ENCODE data around the gene ETFBKMT. TPM values are rescaled to one million over a fixed set of nuclear protein-coding genes. Genes with fewer than 3 reads are reported as not detected.

The ETFBKMT gene
- under 1 TPM; 0.64 to 0.99 TPM for total RNA-seq

GRCh38 chr12:31659087-31659942 is at the start of gene ETFBKMT:
Gene ETFBKMT (plus strand): TSS chr12:31659688. CDS start chr12:31661954, 2,266 bp downstream.
- Mint-ChIP-seq H3K4me1 (peaks cover 5% of the 10 kb centered on the region), H3K36me3 (no peaks in the 10 kb centered on the region), H3K9me3 (no peaks in the 10 kb centered on the region), H3K4me3 (peak within 1 kb of the TSS; percentile 95), H3K27ac (peak within 1 kb of the TSS; percentile 98), H3K27me3 (no peaks in the 10 kb centered on the region)
- peak; percentile 95 for DNase-seq

- Mint-ChIP-seq H3K36me3 (peaks cover 3% of the 10 kb centered on the region), H3K27me3 (no peaks in the 10 kb centered on the region), H3K27ac (no peak overlapping the region), H3K4me3 (no peak overlapping the region), H3K4me1 (no peaks in the 10 kb centered on the region), H3K9me3 (peaks cover 5% of the 10 kb centered on the region)
- DNase-seq: no peak
Observed at GRCh38 chr12:31612819-31613218, 46.7 kb upstream of the ETFBKMT start.

- Mint-ChIP-seq H3K4me3 (no peak overlapping the region), H3K36me3 (no peaks in the 10 kb centered on the region), H3K9me3 (no peaks in the 10 kb centered on the region), H3K4me1 (no peaks in the 10 kb centered on the region), H3K27me3 (peaks cover 4% of the 10 kb centered on the region), H3K27ac (no peak overlapping the region)
- DNase-seq: no peak
Observed at GRCh38 chr12:31618228-31619025, 41.1 kb upstream of the ETFBKMT start.

- Mint-ChIP-seq H3K27me3 (peaks cover 4% of the 10 kb centered on the region), H3K4me3 (no peak overlapping the region), H3K9me3 (no peaks in the 10 kb centered on the region), H3K4me1 (no peaks in the 10 kb centered on the region), H3K27ac (no peak overlapping the region), H3K36me3 (no peaks in the 10 kb centered on the region)
- DNase-seq: no peak
Observed at GRCh38 chr12:31620311-31620710, 39.2 kb upstream of the ETFBKMT start.

- Mint-ChIP-seq H3K9me3 (peaks cover 2% of the 10 kb centered on the region), H3K27ac (no peak overlapping the region), H3K27me3 (peaks cover 4% of the 10 kb centered on the region), H3K4me3 (no peak overlapping the region), H3K4me1 (no peaks in the 10 kb centered on the region), H3K36me3 (no peaks in the 10 kb centered on the region)
- DNase-seq: no peak
Observed at GRCh38 chr12:31622038-31622437, 37.5 kb upstream of the ETFBKMT start.

GRCh38 chr12:31626270-31626995 is 33.1 kb upstream of the ETFBKMT start:
- DNase-seq: no peak
- H3K4me3 Mint-ChIP-seq: no peak overlapping the region
- H3K27ac Mint-ChIP-seq: no peak overlapping the region
- no peaks in the 10 kb centered on the region for H3K36me3 Mint-ChIP-seq
- no peaks in the 10 kb centered on the region for H3K4me1 Mint-ChIP-seq
- peaks cover 2% of the 10 kb centered on the region for H3K9me3 Mint-ChIP-seq
- no peaks in the 10 kb centered on the region for H3K27me3 Mint-ChIP-seq

GRCh38 chr12:31627456-31628054 is 31.9 kb upstream of the ETFBKMT start:
- Mint-ChIP-seq H3K9me3 (peaks cover 2% of the 10 kb centered on the region), H3K4me3 (no peak overlapping the region), H3K4me1 (no peaks in the 10 kb centered on the region), H3K27me3 (no peaks in the 10 kb centered on the region), H3K36me3 (no peaks in the 10 kb centered on the region), H3K27ac (no peak overlapping the region)
- DNase-seq: no peak

GRCh38 chr12:31629756-31630732 is 29.4 kb upstream of the ETFBKMT start:
- H3K4me1 Mint-ChIP-seq: no peaks in the 10 kb centered on the region
- H3K27me3 Mint-ChIP-seq: no peaks in the 10 kb centered on the region
- H3K4me3 Mint-ChIP-seq: no peak overlapping the region
- no peaks in the 10 kb centered on the region for H3K36me3 Mint-ChIP-seq
- H3K27ac Mint-ChIP-seq: no peak overlapping the region
- no peak for DNase-seq
- peaks cover 2% of the 10 kb centered on the region for H3K9me3 Mint-ChIP-seq

- Mint-ChIP-seq H3K27ac (no peak overlapping the region), H3K4me1 (no peaks in the 10 kb centered on the region), H3K36me3 (no peaks in the 10 kb centered on the region), H3K27me3 (no peaks in the 10 kb centered on the region), H3K4me3 (no peak overlapping the region), H3K9me3 (peaks cover under 1% of the 10 kb centered on the region)
- no peak for DNase-seq
Observed at GRCh38 chr12:31631023-31631724, 28.3 kb upstream of the ETFBKMT start.

GRCh38 chr12:31631809-31632208 is 27.7 kb upstream of the ETFBKMT start:
- peaks cover 4% of the 10 kb centered on the region for H3K4me1 Mint-ChIP-seq
- no peaks in the 10 kb centered on the region for H3K36me3 Mint-ChIP-seq
- H3K27ac Mint-ChIP-seq: no peak overlapping the region
- H3K4me3 Mint-ChIP-seq: no peak overlapping the region
- H3K27me3 Mint-ChIP-seq: no peaks in the 10 kb centered on the region
- H3K9me3 Mint-ChIP-seq: no peaks in the 10 kb centered on the region
- no peak for DNase-seq

- Mint-ChIP-seq H3K4me3 (no peak overlapping the region), H3K36me3 (no peaks in the 10 kb centered on the region), H3K9me3 (no peaks in the 10 kb centered on the region), H3K4me1 (peaks cover 4% of the 10 kb centered on the region), H3K27me3 (no peaks in the 10 kb centered on the region), H3K27ac (no peak overlapping the region)
- no peak for DNase-seq
Observed at GRCh38 chr12:31633464-31633863, 26.0 kb upstream of the ETFBKMT start.

GRCh38 chr12:31634620-31635019 is 24.9 kb upstream of the ETFBKMT start:
- H3K4me3 Mint-ChIP-seq: no peak overlapping the region
- no peak for DNase-seq
- H3K9me3 Mint-ChIP-seq: no peaks in the 10 kb centered on the region
- H3K27ac Mint-ChIP-seq: no peak overlapping the region
- no peaks in the 10 kb centered on the region for H3K27me3 Mint-ChIP-seq
- peaks cover 4% of the 10 kb centered on the region for H3K4me1 Mint-ChIP-seq
- H3K36me3 Mint-ChIP-seq: no peaks in the 10 kb centered on the region

- no peak overlapping the region for H3K4me3 Mint-ChIP-seq
Observed at GRCh38 chr12:31641509-31642090, 17.9 kb upstream of the ETFBKMT start.

More at GRCh38 chr12:31641509-31642090, 17.9 kb upstream of the ETFBKMT start:
- Mint-ChIP-seq H3K36me3 (no peaks in the 10 kb centered on the region), H3K27me3 (no peaks in the 10 kb centered on the region), H3K27ac (no peak overlapping the region), H3K9me3 (no peaks in the 10 kb centered on the region), H3K4me1 (peaks cover 2% of the 10 kb centered on the region)
- DNase-seq: no peak
